Liver (tissue), 2 donors: Measurements from ENCODE around the gene THBS2.

ENCODE experiments used
- CTCF ChIP-seq: fragments of 150-350 bp; IDR thresholded peaks from 2 replicates; pipeline ENCODE4 v1.5.1; 2017; ENCODE audit warnings: improper control_type of control experiment, low read depth, low read length; ENCODE audit not compliant: missing input control
- TF ChIP-seq, protein P1 (sequence below): IDR thresholded peaks from 2 replicates; pipeline ENCODE4 v1.6.1; 2016; ENCODE audit warnings: antibody characterized with exemption
- donor health status: healthy.

GRCh38 chr6:169273511-169273910 lies 19.9 kb upstream of the THBS2 start:
- TF ChIP-seq CTCF, result no peak
- TF ChIP-seq, protein P1, sequence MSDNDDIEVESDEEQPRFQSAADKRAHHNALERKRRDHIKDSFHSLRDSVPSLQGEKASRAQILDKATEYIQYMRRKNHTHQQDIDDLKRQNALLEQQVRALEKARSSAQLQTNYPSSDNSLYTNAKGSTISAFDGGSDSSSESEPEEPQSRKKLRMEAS, result no peak
